ENCODE measurements around the gene KCP. TPM values are rescaled to one million over a fixed set of nuclear protein-coding genes. Genes with fewer than 3 reads are reported as not detected.

The KCP gene
- total and polyA plus RNA-seq, 2 of the 13 experiments (the other 11 are each of a cell fraction or from before 2014, with no cell fraction given), result 0.37 to 1.0 TPM

GRCh38 chr7:128874140-128875031, 36.1 kb downstream of the KCP start (continued):
- TF ChIP-seq THRA (CRISPR knock-in tag; IDR thresholded peaks at IDR 0.05; ENCODE audit: borderline replicate concordance), result 0 out of 2 replicates have a peak, but pooled peaks have one; percentile 20
- 0 out of 2 replicates have a peak, but pooled peaks have one; percentile 28 for TF ChIP-seq MEIS1 (CRISPR knock-in tag; IDR thresholded peaks at IDR 0.05; ENCODE audit: borderline replicate concordance)
- no peak for TF ChIP-seq ZFP36L1 (CRISPR knock-in tag; IDR thresholded peaks at IDR 0.05)
- TF ChIP-seq ZNF619 (CRISPR knock-in tag; IDR thresholded peaks at IDR 0.05), result no peak
- no peak for TF ChIP-seq ZSCAN29 (CRISPR knock-in tag; conservative IDR thresholded peaks at IDR 0.05)
- TF ChIP-seq NFRKB (IDR thresholded peaks at IDR 0.05), result no peak
- TF ChIP-seq KAT2B (IDR thresholded peaks at IDR 0.05; ENCODE audit: borderline replicate concordance, low read depth, low read length), result no peak
- TF ChIP-seq HNRNPL (IDR thresholded peaks at IDR 0.05; ENCODE audit: low read depth, low read length), result 0 out of 2 replicates have a peak, but pooled peaks have one; percentile 43
- no peak for TF ChIP-seq NR2F1 (CRISPR knock-in tag; IDR thresholded peaks at IDR 0.05)
- TF ChIP-seq AHDC1 (CRISPR knock-in tag; IDR thresholded peaks at IDR 0.05; ENCODE audit: borderline replicate concordance), result no peak
- TF ChIP-seq ZNF280B (CRISPR knock-in tag; IDR thresholded peaks at IDR 0.05; ENCODE audit: borderline replicate concordance), result peak; percentile 53; the same call in 1 of the 2 replicates
- TF ChIP-seq ZFP41 (CRISPR knock-in tag; IDR thresholded peaks at IDR 0.05; ENCODE audit: borderline replicate concordance), result no peak
- TF ChIP-seq HBP1 (CRISPR knock-in tag; IDR thresholded peaks at IDR 0.05; ENCODE audit: low read depth), result no peak
- 0 out of 2 replicates have a peak, but pooled peaks have one; percentile 35 for TF ChIP-seq ZNF567 (CRISPR knock-in tag; IDR thresholded peaks at IDR 0.05; ENCODE audit: borderline replicate concordance)
- TF ChIP-seq ZNF782 (CRISPR knock-in tag; IDR thresholded peaks at IDR 0.05; ENCODE audit: borderline replicate concordance), result no peak
- 0 out of 2 replicates have a peak, but pooled peaks have one; percentile 17 for TF ChIP-seq ISL2 (CRISPR knock-in tag; IDR thresholded peaks at IDR 0.05)
